Uterus (tissue), 2 donors: Measurements from ENCODE around the gene FAM163B.

ENCODE experiments used
- CTCF ChIP-seq, 4 experiments: fragments of 200-600 bp in 2 of 4; fragments of 450-650 bp in 2 of 4; sonication (generic) in 2 of 4; IDR thresholded peaks; one replicate each; pipeline ENCODE4 v1.5.1; 2016 to 2019; ENCODE audit warnings: antibody characterized with exemption in 4 of 4, mild to moderate bottlenecking in 2 of 4, moderate library complexity in 1 of 4
- POLR2A ChIP-seq, 2 donors: fragments of 450-650 bp; IDR thresholded peaks; one replicate each; pipeline ENCODE4 v1.6.1; 2016; ENCODE audit warnings: antibody characterized with exemption in 2 of 2, mild to moderate bottlenecking in 1 of 2, moderate library complexity in 1 of 2

DNA sequence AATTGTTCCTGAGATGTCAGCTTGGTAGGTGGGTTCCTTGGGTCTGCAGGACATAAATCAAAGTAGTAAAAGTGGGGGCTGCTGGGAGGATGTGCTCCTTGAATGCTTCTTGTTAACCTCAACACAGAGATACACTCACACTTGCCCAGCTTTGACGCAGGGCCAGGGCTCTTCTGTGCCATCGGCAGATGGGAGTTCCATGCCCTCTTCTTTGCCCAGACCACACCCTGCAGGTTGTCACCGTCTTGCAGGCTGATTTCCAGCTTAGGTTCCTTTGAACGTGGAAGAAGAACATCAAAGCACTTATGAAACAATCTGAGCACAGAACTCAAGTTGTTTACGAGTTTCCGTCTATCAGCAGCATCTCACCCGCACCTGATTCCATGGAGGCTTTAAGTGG is 38.0 kb upstream of the FAM163B start:
- TF ChIP-seq CTCF (IDR thresholded peaks at IDR 0.05) (no peak), POLR2A (IDR thresholded peaks at IDR 0.05) (no peak)
